ENCODE results near the gene GNG4. TPM values are rescaled to one million over a fixed set of nuclear protein-coding genes. Genes with fewer than 3 reads are reported as not detected.

The GNG4 gene
- not detected for total RNA-seq
- polyA plus RNA-seq = not detected

DNA sequence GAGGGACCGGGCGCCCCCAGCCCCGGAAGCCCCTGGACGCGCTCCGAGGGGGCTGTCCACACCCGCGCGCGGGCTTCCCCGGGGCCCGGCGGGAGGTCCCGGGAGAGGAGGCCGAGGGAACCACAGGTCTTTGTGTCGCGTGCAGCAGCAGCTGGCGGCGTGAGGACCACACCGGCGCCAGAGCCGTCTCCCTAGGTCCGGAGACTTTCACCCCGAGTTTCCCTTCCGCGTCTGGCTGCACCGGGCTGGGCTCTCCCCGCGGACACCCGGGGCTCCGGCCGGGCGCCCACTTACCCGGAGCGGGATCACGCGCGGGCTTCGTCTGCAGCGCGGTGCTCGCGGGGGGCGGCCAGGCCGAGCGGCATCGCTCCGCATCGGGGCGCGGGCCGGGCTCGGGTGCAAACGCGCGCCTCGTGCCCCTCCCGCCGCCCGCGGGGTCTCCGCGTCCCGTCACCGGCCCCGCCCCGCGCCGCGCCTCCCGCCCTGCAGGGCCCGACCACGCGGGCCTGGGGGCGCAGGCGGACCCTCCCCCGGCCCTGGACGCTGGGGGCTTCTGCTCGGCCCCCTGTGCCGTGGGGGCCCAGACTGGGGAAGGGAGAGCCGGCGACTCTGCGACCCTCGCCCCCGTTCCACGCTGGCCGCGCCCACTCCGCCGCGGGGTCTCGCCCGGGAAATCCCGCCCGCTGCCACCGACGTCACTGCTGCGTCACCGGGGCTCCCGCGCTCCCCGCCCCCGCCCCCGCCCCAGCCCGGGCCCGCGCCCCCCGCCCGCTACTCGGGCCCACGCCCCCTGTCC is at the start of gene GNG4:
Gene GNG4 (minus strand): TSS at position 417 of the 796 bp plus-strand sequence. CDS start 65,946 bp downstream, outside the sequence.
- peaks cover 3% of the 10 kb centered on the region for H3K36me3 Mint-ChIP-seq
- peak within 1 kb of the TSS; percentile 49 to 89 (median 86) for H3K4me3 Mint-ChIP-seq
- Histone ChIP-seq H3K4me3 (ENCODE audit: low read depth, low read length) (peak within 1 kb of the TSS; percentile 32), H3K27me3 (ENCODE audit: control insufficient read depth, insufficient read depth, low read length) (peaks cover 26% of the 10 kb centered on the region), H3K27ac (ENCODE audit: insufficient read depth, low read length, poor library complexity, severe bottlenecking) (no peak within 1 kb of the TSS), H3K36me3 (ENCODE audit: control insufficient read depth, insufficient read depth, low read length) (no peaks in the 10 kb centered on the region), H3K4me1 (ENCODE audit: control insufficient read depth, insufficient read depth, low read length, poor library complexity, severe bottlenecking) (peaks cover 22% of the 10 kb centered on the region), H3K9me3 (ENCODE audit: control insufficient read depth in 2 of 2, low read length in 2 of 2) (no peaks in the 10 kb centered on the region)
- peaks cover 0 to 11% (median 3%) of the 10 kb centered on the region in 7 donors for H3K9me3 Mint-ChIP-seq
- peaks cover 82% of the 10 kb centered on the region for H3K27me3 Mint-ChIP-seq
- H3K27ac Mint-ChIP-seq = no peak within 1 kb of the TSS
- DNase-seq = no peak
- peaks cover 10 to 20% (median 18%) of the 10 kb centered on the region in 4 donors for H3K4me1 Mint-ChIP-seq
- peak; percentile 29 to 31 for ATAC-seq (ENCODE audit: low read depth in 2 of 2)

DNA sequence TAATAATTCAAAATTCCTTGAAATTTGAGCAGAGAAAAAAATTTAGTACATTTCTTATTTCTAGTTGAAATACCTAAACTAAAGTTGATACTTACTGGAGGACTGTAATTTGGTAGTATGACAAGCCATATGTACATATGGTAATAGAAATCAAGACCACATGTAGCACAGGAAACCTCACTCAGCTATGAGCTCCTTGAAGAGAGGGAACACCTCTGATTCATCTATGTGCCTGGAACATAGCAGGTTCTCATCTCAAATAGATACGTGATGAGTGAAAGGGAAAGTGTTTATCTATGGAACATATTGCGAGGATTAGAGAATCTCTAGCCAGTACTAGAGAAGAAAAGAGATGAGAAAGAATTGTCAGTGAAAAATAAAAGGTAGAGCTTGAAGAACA is 47.9 kb upstream of the GNG4 start:
- Histone ChIP-seq H3K27me3 (ENCODE audit: control insufficient read depth, insufficient read depth, low read length) (no peaks in the 10 kb centered on the region), H3K36me3 (ENCODE audit: control insufficient read depth, insufficient read depth, low read length) (peaks cover 18% of the 10 kb centered on the region), H3K9me3 (ENCODE audit: control insufficient read depth in 2 of 2, low read length in 2 of 2) (no peaks in the 10 kb centered on the region), H3K4me3 (ENCODE audit: low read depth, low read length) (no peak overlapping the region), H3K27ac (ENCODE audit: insufficient read depth, low read length, poor library complexity, severe bottlenecking) (no peak overlapping the region), H3K4me1 (ENCODE audit: control insufficient read depth, insufficient read depth, low read length, poor library complexity, severe bottlenecking) (no peaks in the 10 kb centered on the region)
- H3K27ac Mint-ChIP-seq = peak overlapping the region in 1 of 3 donors; percentile 2
- no peaks in the 10 kb centered on the region for H3K9me3 Mint-ChIP-seq
- H3K4me1 Mint-ChIP-seq = peaks cover 0 to 4% (median 0%) of the 10 kb centered on the region in 4 donors
- no peak overlapping the region for H3K4me3 Mint-ChIP-seq
- ATAC-seq (ENCODE audit: low read depth in 2 of 2) = no peak
- no peaks in the 10 kb centered on the region for H3K27me3 Mint-ChIP-seq
- DNase-seq = peak in 1 of 3 donors; percentile 35
- H3K36me3 Mint-ChIP-seq = peaks cover 68% of the 10 kb centered on the region

DNA sequence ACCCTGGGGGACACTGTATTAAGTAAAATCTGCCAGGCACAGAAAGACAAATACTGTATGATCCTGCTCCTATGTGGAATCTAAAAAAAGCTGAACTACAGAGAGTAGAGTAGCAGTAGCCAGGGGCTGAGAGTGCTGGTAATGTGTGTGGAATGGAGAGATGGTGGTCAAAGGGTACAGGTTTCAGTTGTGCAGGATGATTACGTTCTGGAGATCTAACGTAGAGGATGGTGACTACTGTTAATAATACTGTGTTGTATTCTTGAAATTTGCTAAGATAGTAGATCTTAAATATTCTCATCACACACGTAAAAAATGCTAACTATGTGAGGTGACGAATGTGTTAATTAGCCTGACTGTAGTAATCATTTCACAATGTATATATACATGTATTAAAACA is 39.8 kb upstream of the GNG4 start:
- peaks cover 15% of the 10 kb centered on the region for H3K36me3 ChIP-seq (ENCODE audit: control insufficient read depth, insufficient read depth, low read length)
- H3K36me3 Mint-ChIP-seq = peaks cover 47% of the 10 kb centered on the region

DNA sequence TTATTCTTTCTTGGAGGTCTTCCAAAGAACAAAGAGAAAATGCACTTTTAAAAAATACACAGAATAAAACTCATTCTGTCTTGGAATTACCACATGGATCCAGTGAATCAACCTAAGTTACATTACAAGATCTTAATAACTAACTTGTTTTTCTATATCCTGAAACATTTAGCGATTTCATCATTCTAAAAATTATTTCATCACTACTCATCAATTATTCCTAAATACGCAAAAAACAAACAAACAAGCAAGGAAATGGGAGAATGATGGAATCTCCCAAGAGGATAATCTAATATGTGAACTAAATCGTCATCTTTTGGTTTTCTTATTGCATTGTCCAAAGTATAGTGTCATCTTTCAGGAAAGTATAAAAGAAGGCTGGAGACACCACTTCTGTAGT is 38.5 kb upstream of the GNG4 start:
- no peaks in the 10 kb centered on the region for H3K9me3 Mint-ChIP-seq
- Histone ChIP-seq H3K27ac (ENCODE audit: insufficient read depth, low read length, poor library complexity, severe bottlenecking) (no peak overlapping the region), H3K9me3 (ENCODE audit: control insufficient read depth in 2 of 2, low read length in 2 of 2) (no peaks in the 10 kb centered on the region), H3K36me3 (ENCODE audit: control insufficient read depth, insufficient read depth, low read length) (peaks cover 15% of the 10 kb centered on the region), H3K27me3 (ENCODE audit: control insufficient read depth, insufficient read depth, low read length) (no peaks in the 10 kb centered on the region), H3K4me1 (ENCODE audit: control insufficient read depth, insufficient read depth, low read length, poor library complexity, severe bottlenecking) (no peaks in the 10 kb centered on the region), H3K4me3 (ENCODE audit: low read depth, low read length) (no peak overlapping the region)
- DNase-seq (no peak), ATAC-seq (ENCODE audit: low read depth in 2 of 2) (no peak)
- no peak overlapping the region for H3K27ac Mint-ChIP-seq
- H3K36me3 Mint-ChIP-seq = peaks cover 48% of the 10 kb centered on the region
- no peaks in the 10 kb centered on the region for H3K27me3 Mint-ChIP-seq
- H3K4me3 Mint-ChIP-seq = no peak overlapping the region
- no peaks in the 10 kb centered on the region for H3K4me1 Mint-ChIP-seq

More for the DNA sequence above, 39.8 kb upstream of the GNG4 start:
- H3K4me1 ChIP-seq (ENCODE audit: control insufficient read depth, insufficient read depth, low read length, poor library complexity, severe bottlenecking) = no peaks in the 10 kb centered on the region
- H3K4me3 Mint-ChIP-seq = no peak overlapping the region
- no peak overlapping the region for H3K27ac ChIP-seq (ENCODE audit: insufficient read depth, low read length, poor library complexity, severe bottlenecking)
- ATAC-seq (ENCODE audit: low read depth in 2 of 2) = no peak
- H3K9me3 ChIP-seq (ENCODE audit: control insufficient read depth in 2 of 2, low read length in 2 of 2) = no peaks in the 10 kb centered on the region
- no peak overlapping the region for H3K4me3 ChIP-seq (ENCODE audit: low read depth, low read length)
- no peak for DNase-seq
- H3K4me1 Mint-ChIP-seq = no peaks in the 10 kb centered on the region
- no peak overlapping the region for H3K27ac Mint-ChIP-seq
- H3K9me3 Mint-ChIP-seq = no peaks in the 10 kb centered on the region
- no peaks in the 10 kb centered on the region for H3K27me3 Mint-ChIP-seq
- H3K27me3 ChIP-seq (ENCODE audit: control insufficient read depth, insufficient read depth, low read length) = no peaks in the 10 kb centered on the region

DNA sequence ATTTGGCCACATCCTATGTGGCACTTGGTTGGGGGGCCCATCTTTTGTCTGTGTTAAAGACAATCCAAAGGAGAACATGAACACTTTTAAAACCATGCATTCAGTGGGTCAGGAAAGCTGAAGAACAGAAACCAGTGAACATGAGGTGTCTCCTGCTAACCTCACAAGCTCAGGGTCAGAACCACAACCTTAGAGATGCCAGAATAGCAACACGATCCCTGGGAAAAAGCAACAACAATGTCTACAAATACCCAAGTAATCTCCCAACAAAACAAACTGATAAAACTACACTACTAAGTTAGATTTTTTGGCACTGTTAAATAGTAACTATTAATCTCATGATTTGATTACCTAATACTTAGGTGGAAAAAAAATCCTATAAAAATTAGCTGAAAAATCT is 34.1 kb upstream of the GNG4 start:
- Mint-ChIP-seq H3K4me3 (no peak overlapping the region), H3K27me3 (no peaks in the 10 kb centered on the region), H3K27ac (no peak overlapping the region), H3K36me3 (peaks cover 51% of the 10 kb centered on the region), H3K9me3 (peaks cover 0 to 1% (median 0%) of the 10 kb centered on the region in 7 donors), H3K4me1 (no peaks in the 10 kb centered on the region)
- DNase-seq = no peak
- Histone ChIP-seq H3K9me3 (ENCODE audit: control insufficient read depth in 2 of 2, low read length in 2 of 2) (no peaks in the 10 kb centered on the region), H3K27me3 (ENCODE audit: control insufficient read depth, insufficient read depth, low read length) (no peaks in the 10 kb centered on the region), H3K4me1 (ENCODE audit: control insufficient read depth, insufficient read depth, low read length, poor library complexity, severe bottlenecking) (no peaks in the 10 kb centered on the region), H3K27ac (ENCODE audit: insufficient read depth, low read length, poor library complexity, severe bottlenecking) (no peak overlapping the region), H3K36me3 (ENCODE audit: control insufficient read depth, insufficient read depth, low read length) (peaks cover 8% of the 10 kb centered on the region), H3K4me3 (ENCODE audit: low read depth, low read length) (no peak overlapping the region)
- no peak for ATAC-seq (ENCODE audit: low read depth in 2 of 2)

DNA sequence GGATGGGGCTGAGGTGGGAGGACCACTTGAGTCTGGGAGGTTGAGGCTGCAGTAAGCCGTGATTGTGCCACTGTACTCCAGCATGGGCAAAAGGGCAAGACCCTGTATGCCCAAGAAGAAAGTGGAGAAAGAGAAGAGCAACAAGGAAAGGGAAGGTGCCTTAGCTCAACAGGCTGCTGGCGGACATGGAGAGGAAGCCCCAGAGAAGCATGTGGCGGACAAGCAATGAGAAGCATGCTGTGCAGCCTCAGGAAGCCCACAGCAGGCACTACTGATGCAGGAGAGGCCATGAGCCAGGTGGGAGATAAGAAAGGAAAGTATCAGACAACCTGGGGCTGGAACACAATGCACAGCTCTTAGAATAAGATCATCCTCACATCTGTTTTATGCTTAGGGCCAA is 32.6 kb upstream of the GNG4 start:
- H3K27me3 Mint-ChIP-seq = no peaks in the 10 kb centered on the region
- Histone ChIP-seq H3K27me3 (ENCODE audit: control insufficient read depth, insufficient read depth, low read length) (no peaks in the 10 kb centered on the region), H3K4me3 (ENCODE audit: low read depth, low read length) (no peak overlapping the region), H3K4me1 (ENCODE audit: control insufficient read depth, insufficient read depth, low read length, poor library complexity, severe bottlenecking) (no peaks in the 10 kb centered on the region), H3K9me3 (ENCODE audit: control insufficient read depth in 2 of 2, low read length in 2 of 2) (no peaks in the 10 kb centered on the region), H3K27ac (ENCODE audit: insufficient read depth, low read length, poor library complexity, severe bottlenecking) (no peak overlapping the region), H3K36me3 (ENCODE audit: control insufficient read depth, insufficient read depth, low read length) (peaks cover 12% of the 10 kb centered on the region)
- no peak overlapping the region for H3K27ac Mint-ChIP-seq
- DNase-seq = no peak
- peaks cover 0 to 1% (median 0%) of the 10 kb centered on the region in 7 donors for H3K9me3 Mint-ChIP-seq
- ATAC-seq (ENCODE audit: low read depth in 2 of 2) = no peak
- H3K36me3 Mint-ChIP-seq = peaks cover 43% of the 10 kb centered on the region
- H3K4me3 Mint-ChIP-seq = no peak overlapping the region
- H3K4me1 Mint-ChIP-seq = no peaks in the 10 kb centered on the region

DNA sequence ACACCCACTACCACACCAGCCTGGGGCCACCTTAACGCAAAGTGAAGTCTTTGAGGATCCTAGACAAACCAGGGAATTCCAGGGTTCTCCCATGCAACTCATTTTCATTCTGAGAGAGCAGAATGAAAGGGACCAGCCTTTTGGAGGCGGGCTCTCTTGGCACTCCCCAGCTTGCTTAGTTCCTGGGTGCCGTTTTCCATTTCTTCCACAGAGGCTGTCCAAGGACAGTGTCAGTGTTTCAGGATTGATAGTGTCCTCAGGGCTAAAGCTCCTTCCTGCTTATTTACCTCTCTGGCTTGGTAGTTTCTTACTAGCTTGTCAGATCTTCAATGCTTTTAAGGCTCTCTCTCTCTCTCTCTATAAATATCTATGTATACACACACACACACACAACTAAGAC is 30.1 kb upstream of the GNG4 start:
- H3K4me1 ChIP-seq (ENCODE audit: control insufficient read depth, insufficient read depth, low read length, poor library complexity, severe bottlenecking) = no peaks in the 10 kb centered on the region
- H3K9me3 ChIP-seq (ENCODE audit: control insufficient read depth in 2 of 2, low read length in 2 of 2) = peaks cover 9 to 14% of the 10 kb centered on the region in 2 experiments
- Mint-ChIP-seq H3K4me1 (no peaks in the 10 kb centered on the region), H3K27me3 (no peaks in the 10 kb centered on the region), H3K36me3 (peaks cover 54% of the 10 kb centered on the region), H3K27ac (no peak overlapping the region), H3K9me3 (peaks cover 0 to 22% (median 8%) of the 10 kb centered on the region in 7 donors), H3K4me3 (no peak overlapping the region)
- H3K4me3 ChIP-seq (ENCODE audit: low read depth, low read length) = no peak overlapping the region
- H3K27me3 ChIP-seq (ENCODE audit: control insufficient read depth, insufficient read depth, low read length) = no peaks in the 10 kb centered on the region
- DNase-seq (no peak), ATAC-seq (ENCODE audit: low read depth in 2 of 2) (no peak)
- H3K27ac ChIP-seq (ENCODE audit: insufficient read depth, low read length, poor library complexity, severe bottlenecking) = no peak overlapping the region
- H3K36me3 ChIP-seq (ENCODE audit: control insufficient read depth, insufficient read depth, low read length) = peaks cover 27% of the 10 kb centered on the region

DNA sequence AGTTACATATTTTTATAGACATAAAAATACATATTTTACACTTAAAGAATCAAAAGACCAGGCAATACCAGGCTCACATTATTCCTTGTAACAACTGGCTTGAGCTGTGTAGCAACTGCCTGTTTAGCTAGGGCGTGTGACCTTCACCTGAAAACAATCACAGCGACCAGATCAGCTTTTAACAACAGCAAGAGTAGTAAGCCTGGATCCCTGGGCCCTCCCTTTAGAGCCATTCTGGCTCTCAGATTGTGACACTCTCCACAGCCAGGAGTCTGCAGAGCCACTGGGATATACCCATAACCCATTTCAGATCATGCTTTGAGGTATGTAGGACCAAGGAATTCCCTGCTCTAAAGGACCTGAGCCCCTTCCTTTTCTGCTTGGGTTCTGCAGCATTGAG is 29.4 kb upstream of the GNG4 start:
- Histone ChIP-seq H3K9me3 (ENCODE audit: control insufficient read depth in 2 of 2, low read length in 2 of 2) (peaks cover 9 to 15% of the 10 kb centered on the region in 2 experiments), H3K4me3 (ENCODE audit: low read depth, low read length) (no peak overlapping the region), H3K27me3 (ENCODE audit: control insufficient read depth, insufficient read depth, low read length) (no peaks in the 10 kb centered on the region), H3K27ac (ENCODE audit: insufficient read depth, low read length, poor library complexity, severe bottlenecking) (no peak overlapping the region), H3K36me3 (ENCODE audit: control insufficient read depth, insufficient read depth, low read length) (peaks cover 32% of the 10 kb centered on the region), H3K4me1 (ENCODE audit: control insufficient read depth, insufficient read depth, low read length, poor library complexity, severe bottlenecking) (no peaks in the 10 kb centered on the region)
- H3K27me3 Mint-ChIP-seq = no peaks in the 10 kb centered on the region
- H3K27ac Mint-ChIP-seq = no peak overlapping the region
- peaks cover 55% of the 10 kb centered on the region for H3K36me3 Mint-ChIP-seq
- no peak overlapping the region for H3K4me3 Mint-ChIP-seq
- DNase-seq (no peak), ATAC-seq (ENCODE audit: low read depth in 2 of 2) (no peak)
- peaks cover 0 to 24% (median 9%) of the 10 kb centered on the region in 7 donors for H3K9me3 Mint-ChIP-seq
- H3K4me1 Mint-ChIP-seq = no peaks in the 10 kb centered on the region

All from CD4-positive, CD25-positive, alpha-beta regulatory T cell (primary cell).